ENCODE results near the gene ALPK1. TPM values are rescaled to one million over a fixed set of nuclear protein-coding genes. Genes with fewer than 3 reads are reported as not detected.

Gene ALPK1
- total RNA-seq, 1 experiment from 2014 or later, result 21.3 TPM

DNA sequence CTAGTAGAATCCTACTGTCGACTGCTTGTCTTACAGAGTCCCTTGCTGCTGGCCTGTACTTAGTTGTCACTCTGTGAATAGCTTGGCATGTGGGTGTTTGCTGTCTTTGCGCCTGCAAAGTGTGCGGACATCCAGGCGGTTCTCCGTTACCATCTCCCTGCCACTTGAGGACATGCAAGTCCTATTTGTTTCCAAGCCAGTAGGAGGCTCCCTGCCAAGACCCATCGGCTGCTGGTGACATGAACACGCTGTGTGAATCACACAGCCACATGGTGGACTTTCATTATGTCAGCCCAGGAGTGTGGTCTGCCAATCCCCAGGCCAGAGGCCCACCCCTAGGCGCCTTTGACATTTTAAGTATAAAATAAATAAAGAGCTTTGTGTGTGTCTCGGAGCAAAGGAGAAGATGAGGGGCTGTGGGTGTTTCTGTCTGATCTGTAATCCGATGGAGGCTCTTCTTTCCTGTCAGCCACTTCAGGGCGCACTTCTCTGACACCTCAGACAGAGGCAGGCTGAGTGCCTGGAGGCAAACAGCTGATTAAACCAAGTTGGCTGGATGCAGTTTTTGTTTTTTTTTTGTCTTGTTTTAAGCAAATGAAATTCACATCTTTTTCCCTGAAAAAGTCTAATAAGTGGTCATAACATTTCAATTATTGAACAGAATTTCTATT, 51.5 kb downstream of the ALPK1 start:
- Histone ChIP-seq H3K9ac (ENCODE audit: low read length) (no peak overlapping the region), H3K4me3 (replicated peaks in 1 of 2; ENCODE audit: low read depth in 1 of 2, low read length in 2 of 2) (no peak overlapping the region)

More for the DNA sequence above, 51.5 kb downstream of the ALPK1 start:
- peaks cover 0 to 5% of the 10 kb centered on the region in 2 experiments; a peak in 1 of 4 replicates for H3K4me1 ChIP-seq (ENCODE audit: control insufficient read depth in 1 of 2, insufficient read depth in 2 of 2, low read length in 2 of 2)
- H3K27ac ChIP-seq (ENCODE audit: low read depth, low read length), result no peak overlapping the region
- TF ChIP-seq SIN3A (IDR thresholded peaks at IDR 0.05; ENCODE audit: low read depth) (no peak), EZH2phosphoT487 (IDR thresholded peaks at IDR 0.05; ENCODE audit: borderline replicate concordance) (no peak), CBX3 (IDR thresholded peaks at IDR 0.05; ENCODE audit: low read depth) (no peak), TCF7L2 (IDR thresholded peaks at IDR 0.05; ENCODE audit: borderline replicate concordance, extremely low read depth, insufficient read depth, insufficient read length) (no peak), RAD21 (IDR thresholded peaks at IDR 0.05; ENCODE audit: low read depth) (peak; percentile 34), FOSL1 (IDR thresholded peaks at IDR 0.05; ENCODE audit: low read depth) (no peak), SP1 (IDR thresholded peaks at IDR 0.05; ENCODE audit: low read depth) (no peak), ZFX (IDR thresholded peaks at IDR 0.05) (no peak)
- TF ChIP-seq, protein P1, sequence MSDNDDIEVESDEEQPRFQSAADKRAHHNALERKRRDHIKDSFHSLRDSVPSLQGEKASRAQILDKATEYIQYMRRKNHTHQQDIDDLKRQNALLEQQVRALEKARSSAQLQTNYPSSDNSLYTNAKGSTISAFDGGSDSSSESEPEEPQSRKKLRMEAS (IDR thresholded peaks at IDR 0.05), result no peak; the same call in 1 of the 2 replicates
- TF ChIP-seq, protein P2, sequence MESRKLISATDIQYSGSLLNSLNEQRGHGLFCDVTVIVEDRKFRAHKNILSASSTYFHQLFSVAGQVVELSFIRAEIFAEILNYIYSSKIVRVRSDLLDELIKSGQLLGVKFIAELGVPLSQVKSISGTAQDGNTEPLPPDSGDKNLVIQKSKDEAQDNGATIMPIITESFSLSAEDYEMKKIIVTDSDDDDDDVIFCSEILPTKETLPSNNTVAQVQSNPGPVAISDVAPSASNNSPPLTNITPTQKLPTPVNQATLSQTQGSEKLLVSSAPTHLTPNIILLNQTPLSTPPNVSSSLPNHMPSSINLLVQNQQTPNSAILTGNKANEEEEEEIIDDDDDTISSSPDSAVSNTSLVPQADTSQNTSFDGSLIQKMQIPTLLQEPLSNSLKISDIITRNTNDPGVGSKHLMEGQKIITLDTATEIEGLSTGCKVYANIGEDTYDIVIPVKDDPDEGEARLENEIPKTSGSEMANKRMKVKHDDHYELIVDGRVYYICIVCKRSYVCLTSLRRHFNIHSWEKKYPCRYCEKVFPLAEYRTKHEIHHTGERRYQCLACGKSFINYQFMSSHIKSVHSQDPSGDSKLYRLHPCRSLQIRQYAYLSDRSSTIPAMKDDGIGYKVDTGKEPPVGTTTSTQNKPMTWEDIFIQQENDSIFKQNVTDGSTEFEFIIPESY (IDR thresholded peaks at IDR 0.05; ENCODE audit: extremely low read depth, insufficient replicate concordance, low read length), result no peak
- TF ChIP-seq, protein P3, sequence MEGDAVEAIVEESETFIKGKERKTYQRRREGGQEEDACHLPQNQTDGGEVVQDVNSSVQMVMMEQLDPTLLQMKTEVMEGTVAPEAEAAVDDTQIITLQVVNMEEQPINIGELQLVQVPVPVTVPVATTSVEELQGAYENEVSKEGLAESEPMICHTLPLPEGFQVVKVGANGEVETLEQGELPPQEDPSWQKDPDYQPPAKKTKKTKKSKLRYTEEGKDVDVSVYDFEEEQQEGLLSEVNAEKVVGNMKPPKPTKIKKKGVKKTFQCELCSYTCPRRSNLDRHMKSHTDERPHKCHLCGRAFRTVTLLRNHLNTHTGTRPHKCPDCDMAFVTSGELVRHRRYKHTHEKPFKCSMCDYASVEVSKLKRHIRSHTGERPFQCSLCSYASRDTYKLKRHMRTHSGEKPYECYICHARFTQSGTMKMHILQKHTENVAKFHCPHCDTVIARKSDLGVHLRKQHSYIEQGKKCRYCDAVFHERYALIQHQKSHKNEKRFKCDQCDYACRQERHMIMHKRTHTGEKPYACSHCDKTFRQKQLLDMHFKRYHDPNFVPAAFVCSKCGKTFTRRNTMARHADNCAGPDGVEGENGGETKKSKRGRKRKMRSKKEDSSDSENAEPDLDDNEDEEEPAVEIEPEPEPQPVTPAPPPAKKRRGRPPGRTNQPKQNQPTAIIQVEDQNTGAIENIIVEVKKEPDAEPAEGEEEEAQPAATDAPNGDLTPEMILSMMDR (IDR thresholded peaks at IDR 0.05 in 2 of 3, conservative IDR thresholded peaks at IDR 0.05 in 1 of 3; ENCODE audit: borderline replicate concordance in 1 of 3, insufficient read depth in 1 of 3, low read depth in 2 of 3, low read length in 2 of 3), result peak; percentile 31 to 39 (median 34); a peak in 2 of 6 replicates
- intact Hi-C loops (cut with micrococcal nuclease), result no loop called here
- no peaks in the 10 kb centered on the region for H3K79me2 ChIP-seq (ENCODE audit: insufficient read depth, low read length)
- ATAC-seq (peak; percentile 88), DNase-seq (ENCODE audit: low read depth, low spot score) (peak; percentile 32)
- H3K36me3 ChIP-seq (ENCODE audit: control insufficient read depth in 1 of 2, insufficient read depth in 2 of 2, low read length in 2 of 2), result no peaks in the 10 kb centered on the region
- H3K27me3 ChIP-seq (ENCODE audit: insufficient read depth, low read length), result no peaks in the 10 kb centered on the region
- H3K9me3 ChIP-seq (ENCODE audit: control insufficient read depth in 1 of 2, insufficient read depth in 1 of 2, low read depth in 1 of 2, low read length in 2 of 2), result no peaks in the 10 kb centered on the region
- H3K9me2 ChIP-seq (ENCODE audit: insufficient read depth), result no peaks in the 10 kb centered on the region
- ChIA-PET RAD21 (ENCODE audit: low non-redundant PET in 1 of 2, low total read pairs in 2 of 2, uncharacterized antibody in 2 of 2, unreplicated experiment in 2 of 2) (no interaction called here), CTCF (no interaction called here), POLR2A (no interaction called here)
- peak overlapping the region; percentile 24 for H3K4me2 ChIP-seq (ENCODE audit: low read length)
- no TSS peak for BruUV-seq (replicated peaks)
- no peaks in the 10 kb centered on the region for H4K20me1 ChIP-seq (ENCODE audit: insufficient read depth)
- H2AFZ ChIP-seq (ENCODE audit: low read depth, low read length, poor library complexity, severe bottlenecking), result no peak overlapping the region
